NCI-H82 (cell line): ENCODE results near the gene NLN.

ENCODE experiments used
- DNase-seq: peaks from one replicate; lab custom pipeline; 2025; lab: John Stamatoyannopoulos, UW

The NLN gene

GRCh38 chr5:65873181-65873750, 151.3 kb downstream of the NLN start:
- DNase-seq = no peak

GRCh38 chr5:65874241-65874640, 152.2 kb downstream of the NLN start:
- no peak for DNase-seq

- DNase-seq = no peak
Observed at GRCh38 chr5:65876496-65876895, 154.5 kb downstream of the NLN start.

DNA sequence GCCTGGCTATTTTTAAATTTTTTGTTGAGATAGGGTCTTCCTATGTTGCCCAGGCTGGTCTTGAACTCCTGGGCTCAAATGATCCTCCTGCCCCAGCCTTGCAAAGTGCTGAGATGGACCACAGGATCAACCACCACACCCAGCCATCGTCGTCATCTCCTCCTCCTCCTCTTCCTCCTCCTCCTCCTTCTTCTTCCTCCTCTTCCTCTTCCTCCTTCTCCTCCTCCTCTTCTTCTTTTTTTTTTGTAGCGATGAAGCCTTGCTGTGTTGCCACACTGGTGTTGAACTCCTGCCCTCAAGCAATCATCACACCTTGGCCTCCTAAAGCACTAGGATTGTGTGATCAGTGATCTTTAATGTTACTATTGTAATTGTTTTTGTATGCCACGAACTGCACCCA, 155.0 kb downstream of the NLN start:
- no peak for DNase-seq
